HepG2 (cell line): Measurements from ENCODE around the gene GMPPA. TPM values are rescaled to one million over a fixed set of nuclear protein-coding genes. Genes with fewer than 3 reads are reported as not detected.
A peak's percentile ranks its signal among the peaks of the same experiment; 100 is the strongest.

Experiments used
- JUND ChIP-seq: sonication (generic); formaldehyde crosslinking; IDR thresholded peaks from 2 replicates; pipeline ENCODE4 v1.8.0; 2022; ENCODE audit warnings: mild to moderate bottlenecking, missing genetic modification reagents
- KLF9 ChIP-seq: IDR thresholded peaks from 2 replicates; pipeline ENCODE4 v1.6.1; 2016; ENCODE audit warnings: low read depth
- MAFG ChIP-seq: sonication (generic); formaldehyde crosslinking; IDR thresholded peaks from 2 replicates; pipeline ENCODE4 v1.5.1; 2020; ENCODE audit warnings: mild to moderate bottlenecking, missing genetic modification reagents
- MTA3 ChIP-seq: sonication (generic); formaldehyde crosslinking; IDR thresholded peaks from 2 replicates; pipeline ENCODE4 v1.4.0; 2020; ENCODE audit warnings: missing genetic modification reagents
- NCOA1 ChIP-seq: sonication (generic); formaldehyde crosslinking; IDR thresholded peaks from 2 replicates; pipeline ENCODE4 v1.9.0; 2021; ENCODE audit warnings: missing genetic modification reagents
- NFATC3 ChIP-seq: sonication (generic); formaldehyde crosslinking; IDR thresholded peaks from 2 replicates; pipeline ENCODE4 v1.5.1; 2020; ENCODE audit warnings: mild to moderate bottlenecking, missing genetic modification reagents
- PHF21A ChIP-seq: sonication (generic); formaldehyde crosslinking; IDR thresholded peaks from 2 replicates; pipeline ENCODE4 v1.5.0; 2020; ENCODE audit warnings: mild to moderate bottlenecking, missing genetic modification reagents
- SP2 ChIP-seq: sonication (generic); formaldehyde crosslinking; IDR thresholded peaks from 2 replicates; pipeline ENCODE4 v1.5.1; 2020; ENCODE audit warnings: mild to moderate bottlenecking, missing genetic modification reagents
- TARDBP ChIP-seq: sonication (generic); formaldehyde crosslinking; IDR thresholded peaks from 2 replicates; pipeline ENCODE4 v1.8.0; 2022; ENCODE audit warnings: mild to moderate bottlenecking, missing genetic modification reagents
- ZFP62 ChIP-seq: sonication (generic); formaldehyde crosslinking; IDR thresholded peaks from 2 replicates; pipeline ENCODE4 v1.4.0; 2020; ENCODE audit warnings: missing genetic modification reagents
- ZKSCAN8 ChIP-seq: IDR thresholded peaks from 2 replicates; pipeline ENCODE4 v1.6.1; 2016; ENCODE audit warnings: borderline replicate concordance, missing genetic modification reagents, missing compliant biosample characterization
- ZNF121 ChIP-seq: sonication (generic); formaldehyde crosslinking; IDR thresholded peaks from 2 replicates; pipeline ENCODE4 v1.5.0; 2020; ENCODE audit warnings: mild to moderate bottlenecking, missing genetic modification reagents
- ZNF251 ChIP-seq: sonication (generic); formaldehyde crosslinking; IDR thresholded peaks from 2 replicates; pipeline ENCODE4 v1.9.0; 2021; ENCODE audit warnings: mild to moderate bottlenecking, missing genetic modification reagents
- ZNF549 ChIP-seq: sonication (generic); formaldehyde crosslinking; IDR thresholded peaks from 2 replicates; pipeline ENCODE4 v1.5.0; 2020; ENCODE audit warnings: missing genetic modification reagents
- ZNF550 ChIP-seq: sonication (generic); formaldehyde crosslinking; IDR thresholded peaks from 2 replicates; pipeline ENCODE4 v1.4.0; 2020; ENCODE audit warnings: mild to moderate bottlenecking, missing genetic modification reagents, borderline replicate concordance
- ZNF850 ChIP-seq: sonication (generic); formaldehyde crosslinking; conservative IDR thresholded peaks from 2 replicates; pipeline ENCODE4 v1.9.0; 2021; ENCODE audit warnings: mild to moderate bottlenecking, missing genetic modification reagents
- polyA plus RNA-seq, 8 experiments: library from polyadenylated mRNA; depleted of rRNA in 3 of 8; stranded (reverse) in 7 of 8; unstranded in 1 of 8; fragments of >200 nt; fragmentation: Illumina TruSeq in 4 of 8; extraction: Trizol in 4 of 8; gene quantifications; 2 replicates each; pipeline versions ENCODE4 v1.2.1 to v1.2.3, GENCODE V29; 2011 to 2016; ENCODE audit warnings: low read depth in 4 of 8, missing spikeins in 1 of 8, mixed read lengths in 1 of 8; ENCODE audit not compliant: insufficient read depth in 1 of 8
- total RNA-seq, 5 experiments: library from RNA; depleted of rRNA; stranded (reverse); fragments of >200 nt; fragmentation: Illumina TruSeq; extraction: Trizol; gene quantifications; 2 replicates each; pipeline ENCODE4 v1.2.3, GENCODE V29; 2016; ENCODE audit warnings: low read depth in 1 of 5
- TF ChIP-seq, protein P1 (sequence below): sonication (generic); formaldehyde crosslinking; IDR thresholded peaks from 2 replicates; pipeline ENCODE4 v1.5.1; 2020; ENCODE audit warnings: mild to moderate bottlenecking, missing genetic modification reagents, moderate library complexity
- TF ChIP-seq, protein P2 (sequence below): sonication (generic); formaldehyde crosslinking; IDR thresholded peaks from 2 replicates; pipeline ENCODE4 v1.4.0; 2020; ENCODE audit warnings: missing genetic modification reagents, mild to moderate bottlenecking, borderline replicate concordance
- TF ChIP-seq, protein P3 (sequence below): sonication (generic); formaldehyde crosslinking; IDR thresholded peaks from 2 replicates; pipeline ENCODE4 v1.4.0; 2020; ENCODE audit warnings: mild to moderate bottlenecking, missing genetic modification reagents
- TF ChIP-seq, protein P4 (sequence below): sonication (generic); formaldehyde crosslinking; IDR thresholded peaks from 2 replicates; pipeline ENCODE4 v1.8.1; 2023; ENCODE audit warnings: mild to moderate bottlenecking, moderate library complexity, missing genetic modification reagents

Gene GMPPA
- total and polyA plus RNA-seq, 2 of the 13 experiments (the other 11 are each of a cell fraction or from before 2014, with no cell fraction given) = 81.1 to 106 TPM

DNA sequence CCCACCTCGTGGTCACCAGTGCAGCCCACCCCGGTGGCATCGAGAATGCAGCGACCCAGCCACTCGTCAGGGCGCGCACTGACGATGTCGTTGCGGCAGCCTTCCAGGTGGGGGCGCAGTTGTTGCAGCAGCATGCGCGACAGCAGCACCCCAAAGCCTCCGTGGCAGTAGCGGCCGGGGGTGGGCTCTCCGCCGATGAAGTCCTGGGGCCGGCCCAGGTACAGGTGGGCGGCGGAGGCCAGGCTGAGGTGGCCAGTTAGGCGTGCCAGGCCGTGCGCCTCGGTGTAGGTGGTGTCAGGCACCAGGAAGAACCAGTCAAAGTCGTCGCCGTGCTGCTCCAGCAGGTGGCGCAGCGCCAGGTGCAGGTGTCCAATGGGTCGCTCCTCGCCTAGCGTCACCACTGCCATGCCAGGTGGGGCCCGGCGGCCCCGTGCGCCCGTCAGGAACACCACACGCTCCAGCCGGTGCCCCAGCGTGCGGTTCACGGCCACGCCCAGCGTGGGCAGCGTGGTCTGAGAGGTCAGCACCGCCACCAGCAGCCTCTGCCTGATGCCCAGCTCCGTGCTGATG is 43.0 kb downstream of the GMPPA start (continued):
- TF ChIP-seq, protein P1, sequence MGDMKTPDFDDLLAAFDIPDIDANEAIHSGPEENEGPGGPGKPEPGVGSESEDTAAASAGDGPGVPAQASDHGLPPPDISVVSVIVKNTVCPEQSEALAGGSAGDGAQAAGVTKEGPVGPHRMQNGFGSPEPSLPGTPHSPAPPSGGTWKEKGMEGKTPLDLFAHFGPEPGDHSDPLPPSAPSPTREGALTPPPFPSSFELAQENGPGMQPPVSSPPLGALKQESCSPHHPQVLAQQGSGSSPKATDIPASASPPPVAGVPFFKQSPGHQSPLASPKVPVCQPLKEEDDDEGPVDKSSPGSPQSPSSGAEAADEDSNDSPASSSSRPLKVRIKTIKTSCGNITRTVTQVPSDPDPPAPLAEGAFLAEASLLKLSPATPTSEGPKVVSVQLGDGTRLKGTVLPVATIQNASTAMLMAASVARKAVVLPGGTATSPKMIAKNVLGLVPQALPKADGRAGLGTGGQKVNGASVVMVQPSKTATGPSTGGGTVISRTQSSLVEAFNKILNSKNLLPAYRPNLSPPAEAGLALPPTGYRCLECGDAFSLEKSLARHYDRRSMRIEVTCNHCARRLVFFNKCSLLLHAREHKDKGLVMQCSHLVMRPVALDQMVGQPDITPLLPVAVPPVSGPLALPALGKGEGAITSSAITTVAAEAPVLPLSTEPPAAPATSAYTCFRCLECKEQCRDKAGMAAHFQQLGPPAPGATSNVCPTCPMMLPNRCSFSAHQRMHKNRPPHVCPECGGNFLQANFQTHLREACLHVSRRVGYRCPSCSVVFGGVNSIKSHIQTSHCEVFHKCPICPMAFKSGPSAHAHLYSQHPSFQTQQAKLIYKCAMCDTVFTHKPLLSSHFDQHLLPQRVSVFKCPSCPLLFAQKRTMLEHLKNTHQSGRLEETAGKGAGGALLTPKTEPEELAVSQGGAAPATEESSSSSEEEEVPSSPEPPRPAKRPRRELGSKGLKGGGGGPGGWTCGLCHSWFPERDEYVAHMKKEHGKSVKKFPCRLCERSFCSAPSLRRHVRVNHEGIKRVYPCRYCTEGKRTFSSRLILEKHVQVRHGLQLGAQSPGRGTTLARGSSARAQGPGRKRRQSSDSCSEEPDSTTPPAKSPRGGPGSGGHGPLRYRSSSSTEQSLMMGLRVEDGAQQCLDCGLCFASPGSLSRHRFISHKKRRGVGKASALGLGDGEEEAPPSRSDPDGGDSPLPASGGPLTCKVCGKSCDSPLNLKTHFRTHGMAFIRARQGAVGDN (CRISPR knock-in tag) = peak; percentile 97
- TF ChIP-seq TARDBP (CRISPR knock-in tag) = peak; percentile 83
- no peak for TF ChIP-seq MAFG (CRISPR knock-in tag)
- TF ChIP-seq, protein P2, sequence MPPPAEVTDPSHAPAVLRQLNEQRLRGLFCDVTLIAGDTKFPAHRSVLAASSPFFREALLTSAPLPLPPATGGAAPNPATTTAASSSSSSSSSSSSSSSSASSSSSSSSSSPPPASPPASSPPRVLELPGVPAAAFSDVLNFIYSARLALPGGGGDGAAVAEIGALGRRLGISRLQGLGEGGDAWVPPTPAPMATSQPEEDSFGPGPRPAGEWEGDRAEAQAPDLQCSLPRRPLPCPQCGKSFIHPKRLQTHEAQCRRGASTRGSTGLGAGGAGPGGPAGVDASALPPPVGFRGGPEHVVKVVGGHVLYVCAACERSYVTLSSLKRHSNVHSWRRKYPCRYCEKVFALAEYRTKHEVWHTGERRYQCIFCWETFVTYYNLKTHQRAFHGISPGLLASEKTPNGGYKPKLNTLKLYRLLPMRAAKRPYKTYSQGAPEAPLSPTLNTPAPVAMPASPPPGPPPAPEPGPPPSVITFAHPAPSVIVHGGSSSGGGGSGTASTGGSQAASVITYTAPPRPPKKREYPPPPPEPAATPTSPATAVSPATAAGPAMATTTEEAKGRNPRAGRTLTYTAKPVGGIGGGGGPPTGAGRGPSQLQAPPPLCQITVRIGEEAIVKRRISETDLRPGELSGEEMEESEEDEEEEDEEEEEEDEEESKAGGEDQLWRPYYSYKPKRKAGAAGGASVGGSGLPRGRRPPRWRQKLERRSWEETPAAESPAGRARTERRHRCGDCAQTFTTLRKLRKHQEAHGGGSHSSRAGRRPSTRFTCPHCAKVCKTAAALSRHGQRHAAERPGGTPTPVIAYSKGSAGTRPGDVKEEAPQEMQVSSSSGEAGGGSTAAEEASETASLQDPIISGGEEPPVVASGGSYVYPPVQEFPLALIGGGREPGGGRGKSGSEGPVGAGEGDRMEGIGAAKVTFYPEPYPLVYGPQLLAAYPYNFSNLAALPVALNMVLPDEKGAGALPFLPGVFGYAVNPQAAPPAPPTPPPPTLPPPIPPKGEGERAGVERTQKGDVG = peak; percentile 98
- no peak for TF ChIP-seq ZKSCAN8 (CRISPR knock-in tag)
- TF ChIP-seq, protein P3, sequence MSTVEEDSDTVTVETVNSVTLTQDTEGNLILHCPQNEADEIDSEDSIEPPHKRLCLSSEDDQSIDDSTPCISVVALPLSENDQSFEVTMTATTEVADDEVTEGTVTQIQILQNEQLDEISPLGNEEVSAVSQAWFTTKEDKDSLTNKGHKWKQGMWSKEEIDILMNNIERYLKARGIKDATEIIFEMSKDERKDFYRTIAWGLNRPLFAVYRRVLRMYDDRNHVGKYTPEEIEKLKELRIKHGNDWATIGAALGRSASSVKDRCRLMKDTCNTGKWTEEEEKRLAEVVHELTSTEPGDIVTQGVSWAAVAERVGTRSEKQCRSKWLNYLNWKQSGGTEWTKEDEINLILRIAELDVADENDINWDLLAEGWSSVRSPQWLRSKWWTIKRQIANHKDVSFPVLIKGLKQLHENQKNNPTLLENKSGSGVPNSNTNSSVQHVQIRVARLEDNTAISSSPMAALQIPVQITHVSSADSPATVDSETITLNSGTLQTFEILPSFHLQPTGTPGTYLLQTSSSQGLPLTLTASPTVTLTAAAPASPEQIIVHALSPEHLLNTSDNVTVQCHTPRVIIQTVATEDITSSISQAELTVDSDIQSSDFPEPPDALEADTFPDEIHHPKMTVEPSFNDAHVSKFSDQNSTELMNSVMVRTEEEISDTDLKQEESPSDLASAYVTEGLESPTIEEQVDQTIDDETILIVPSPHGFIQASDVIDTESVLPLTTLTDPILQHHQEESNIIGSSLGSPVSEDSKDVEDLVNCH = peak; percentile 27; the same call in 1 of the 2 replicates
- TF ChIP-seq NCOA1 = no peak
- TF ChIP-seq PHF21A (CRISPR knock-in tag) = no peak
- no peak for TF ChIP-seq ZNF549
- no peak for TF ChIP-seq ZNF850 (CRISPR knock-in tag)
- TF ChIP-seq, protein P4, sequence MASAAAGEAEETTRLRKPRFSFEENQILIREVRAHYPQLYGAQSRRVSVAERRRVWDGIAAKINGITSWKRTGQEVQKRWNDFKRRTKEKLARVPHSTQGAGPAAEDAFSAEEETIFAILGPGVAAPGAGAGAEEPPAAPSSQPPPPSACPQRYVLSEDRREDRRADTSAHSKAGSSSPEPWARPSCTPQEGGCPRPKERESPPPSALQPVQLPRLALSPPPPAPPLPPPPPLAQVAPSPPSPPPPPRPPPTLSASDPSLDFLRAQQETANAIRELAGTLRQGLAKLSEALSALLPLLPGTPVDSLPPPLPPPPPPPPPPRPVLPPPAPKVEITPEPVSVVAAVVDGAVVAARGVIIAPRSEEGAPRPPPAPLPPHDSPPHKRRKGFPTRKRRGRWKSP (CRISPR knock-in tag) = peak; percentile 88
- peak; percentile 66; the same call in 1 of the 2 replicates for TF ChIP-seq JUND (CRISPR knock-in tag)
- TF ChIP-seq KLF9 = no peak; the same call in 1 of the 2 replicates
- peak; percentile 93; the same call in 1 of the 2 replicates for TF ChIP-seq ZNF251
- no peak for TF ChIP-seq ZNF550 (CRISPR knock-in tag)
- TF ChIP-seq ZNF121 (CRISPR knock-in tag) = peak; percentile 60; the same call in 1 of the 2 replicates
- TF ChIP-seq NFATC3 (CRISPR knock-in tag) = no peak
- TF ChIP-seq MTA3 (CRISPR knock-in tag) = no peak
- TF ChIP-seq SP2 (CRISPR knock-in tag) = no peak
- no peak for TF ChIP-seq ZFP62
